Stromal cell of bone marrow (primary cell): ENCODE measurements around the gene MYL5.

Source experiments
- DNase-seq: peaks from one replicate; pipeline ENCODE4 v3.0.0-alpha.2; 2012; ENCODE audit warnings: low read depth

MYL5 gene

DNA sequence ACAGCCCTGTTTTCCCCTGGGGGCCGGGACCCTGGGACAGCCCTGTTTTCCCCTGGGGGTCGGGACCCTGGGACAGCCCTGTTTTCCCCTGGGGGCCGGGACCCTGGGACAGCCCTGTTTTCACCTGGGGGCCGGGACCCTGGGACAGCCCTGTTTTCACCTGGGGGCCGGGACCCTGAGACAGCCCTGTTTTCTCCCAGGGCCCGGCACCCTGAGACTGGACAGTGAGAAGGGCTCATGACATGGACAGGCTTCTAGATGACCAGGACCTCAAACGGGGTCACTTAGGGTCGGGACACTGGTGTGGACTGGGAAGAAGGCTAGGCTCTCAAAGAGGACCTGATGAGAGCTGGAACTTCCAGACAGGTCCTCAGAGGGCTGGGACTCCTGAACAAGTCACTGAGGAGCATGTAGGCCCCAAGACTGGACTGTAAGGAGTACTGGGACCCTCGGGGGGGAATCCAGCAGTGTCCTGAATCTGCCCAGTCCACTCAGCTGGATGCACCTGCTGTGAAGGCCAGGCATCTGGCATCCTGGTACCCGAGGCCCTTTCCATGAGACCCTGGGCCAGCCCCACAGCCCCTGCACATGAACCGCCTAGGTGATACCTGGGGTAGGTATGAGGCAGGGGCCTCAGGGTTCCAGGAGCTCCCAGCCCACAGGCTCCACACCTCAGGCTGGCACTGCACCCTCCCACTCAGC is 33.7 kb downstream of the MYL5 start:
- DNase-seq, result no peak

DNA sequence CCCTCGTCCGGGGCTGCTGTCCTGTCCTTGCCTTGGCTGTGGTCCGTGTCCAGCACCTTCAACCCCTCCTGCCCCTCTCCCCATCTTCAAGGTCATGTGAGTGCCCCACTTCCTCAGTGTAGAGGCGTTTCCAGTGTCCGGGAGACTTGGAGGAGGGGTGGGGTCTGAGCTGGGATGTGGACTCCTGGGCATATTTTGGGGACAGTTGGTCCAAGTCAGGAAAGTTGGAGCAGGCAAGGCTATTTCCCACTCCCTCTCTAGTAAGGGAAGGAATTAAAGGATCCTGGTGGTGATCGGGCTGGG is 34.2 kb downstream of the MYL5 start:
- no peak for DNase-seq

DNA sequence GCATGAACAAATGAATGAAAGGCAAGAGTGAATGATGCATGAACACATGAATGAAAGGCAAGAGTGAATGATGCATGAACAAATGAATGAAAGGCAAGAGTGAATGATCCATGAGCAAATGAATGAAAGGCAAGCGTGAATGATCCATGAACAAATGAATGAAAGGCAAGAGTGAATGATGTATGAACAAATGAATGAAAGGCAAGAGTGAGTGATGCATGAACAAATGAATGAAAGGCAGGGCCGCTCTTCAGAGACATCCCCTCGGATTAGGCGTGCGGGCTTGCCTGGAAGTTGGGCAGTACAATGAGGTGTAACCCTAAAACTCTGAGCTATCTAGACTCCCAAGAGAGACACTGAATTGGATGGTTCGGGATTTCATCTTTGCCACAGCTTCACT is 35.0 kb downstream of the MYL5 start:
- DNase-seq, result no peak

DNA sequence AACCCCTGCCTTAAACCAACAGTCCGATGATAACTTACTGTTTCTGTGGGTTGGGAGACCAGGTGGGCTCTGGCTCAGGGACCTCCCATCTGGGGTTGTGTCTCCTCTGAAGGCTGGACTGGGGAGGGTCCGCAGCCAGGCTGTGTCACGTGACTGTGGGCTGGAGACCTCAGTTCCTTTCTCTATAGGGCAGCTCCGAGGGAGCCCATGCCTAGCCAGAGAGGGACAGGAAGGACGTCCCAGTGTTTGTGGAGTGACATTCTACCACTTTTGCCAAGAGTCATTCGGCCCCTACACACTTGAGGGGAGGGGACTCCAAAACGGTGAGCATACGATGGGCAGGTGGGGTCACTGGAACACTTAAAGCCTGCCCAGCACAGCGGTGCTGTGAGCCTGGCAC is 35.8 kb downstream of the MYL5 start:
- DNase-seq, result no peak

DNA sequence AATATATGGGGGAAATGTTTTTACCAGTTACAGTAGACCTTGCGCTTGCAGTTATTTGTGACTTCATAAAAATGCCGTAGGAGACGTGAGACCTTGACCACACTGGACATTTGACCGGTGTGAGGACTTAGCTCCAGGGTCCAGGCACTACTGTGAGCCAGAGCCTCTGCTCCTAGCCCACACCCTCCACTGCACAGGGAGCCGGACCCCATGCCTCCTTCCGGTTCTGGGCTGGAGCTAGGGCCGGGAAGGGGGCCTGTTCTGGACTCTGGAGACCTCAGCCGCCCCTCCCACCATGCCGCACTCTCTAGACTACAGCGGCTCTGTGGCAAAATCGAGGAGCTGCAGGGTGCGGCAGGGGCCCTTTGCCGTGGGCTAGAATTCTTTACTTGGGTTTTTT is 36.6 kb downstream of the MYL5 start:
- DNase-seq, result no peak

DNA sequence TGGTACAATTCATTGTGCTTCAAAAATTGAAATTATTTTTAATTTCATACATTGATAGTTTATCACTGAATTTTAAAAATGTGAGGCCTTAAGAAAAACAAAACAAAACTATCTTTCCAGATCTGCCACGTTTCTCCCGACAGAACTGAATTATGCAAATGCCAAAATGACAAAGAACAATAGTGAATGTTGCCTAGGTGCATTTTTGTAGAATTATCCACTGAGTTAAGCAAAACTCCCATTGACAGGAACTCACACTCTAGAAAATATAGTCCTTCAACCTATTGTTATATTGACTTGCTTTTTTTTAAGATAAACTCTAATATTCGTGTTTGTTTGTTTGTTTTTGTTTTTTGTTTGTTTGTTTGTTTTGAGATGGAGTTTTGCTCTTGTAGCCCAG is 37.8 kb downstream of the MYL5 start:
- no peak for DNase-seq

DNA sequence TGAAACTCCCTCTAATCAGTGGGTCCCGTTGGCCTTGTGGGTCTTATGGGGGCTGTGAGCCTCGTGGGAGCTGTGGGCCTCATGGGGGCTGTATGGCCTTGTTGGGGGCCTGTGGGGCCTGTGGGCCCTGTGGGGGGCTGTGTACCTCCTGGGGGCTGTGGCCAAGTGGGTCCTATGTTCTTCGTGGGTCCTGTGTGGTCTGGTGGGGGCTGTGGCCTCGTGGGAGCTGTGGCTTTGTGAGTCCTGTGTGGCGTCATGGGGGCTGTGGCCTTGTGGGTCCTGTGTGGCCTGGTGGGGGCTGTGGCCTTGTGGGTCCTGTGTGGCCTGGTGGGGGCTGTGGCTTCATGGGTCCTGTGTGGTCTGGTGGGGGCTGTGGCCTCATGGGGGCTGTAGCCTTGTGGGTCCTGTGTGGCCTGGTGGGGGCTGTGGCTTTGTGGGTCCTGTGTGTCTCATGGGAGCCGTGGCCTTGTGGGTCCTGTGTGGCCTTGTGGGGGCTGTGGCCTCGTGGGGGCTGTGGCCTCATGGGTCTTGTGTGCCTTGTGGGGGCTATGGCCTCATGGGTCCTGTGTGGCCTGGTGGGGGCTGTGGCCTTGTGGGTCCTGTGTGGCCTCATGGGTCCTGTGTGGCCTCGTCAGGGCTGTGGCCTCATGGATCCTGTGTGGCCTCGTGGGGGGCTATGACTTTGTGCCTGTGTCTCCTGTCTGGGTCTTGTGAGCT is 38.7 kb downstream of the MYL5 start:
- DNase-seq, result no peak

DNA sequence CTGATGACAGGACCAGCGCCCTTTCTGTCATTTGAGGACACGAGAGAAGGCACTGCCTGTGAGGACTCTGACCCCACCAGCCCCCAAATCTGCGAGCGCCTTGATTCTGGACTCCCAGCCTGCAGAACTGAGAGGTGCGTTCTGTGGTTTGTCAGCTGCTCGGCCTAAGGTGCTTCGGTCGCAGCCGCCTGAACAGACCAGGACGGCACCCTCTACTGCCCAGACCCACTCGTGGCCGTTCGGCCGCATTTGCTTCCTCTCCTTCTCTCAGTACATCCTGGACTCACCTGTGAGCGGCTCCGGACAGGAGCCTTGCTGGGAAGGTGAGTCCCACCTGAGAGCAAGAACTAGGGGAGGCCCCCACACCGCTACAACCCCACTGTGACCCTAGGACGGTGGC is 39.7 kb downstream of the MYL5 start:
- DNase-seq, result no peak

DNA sequence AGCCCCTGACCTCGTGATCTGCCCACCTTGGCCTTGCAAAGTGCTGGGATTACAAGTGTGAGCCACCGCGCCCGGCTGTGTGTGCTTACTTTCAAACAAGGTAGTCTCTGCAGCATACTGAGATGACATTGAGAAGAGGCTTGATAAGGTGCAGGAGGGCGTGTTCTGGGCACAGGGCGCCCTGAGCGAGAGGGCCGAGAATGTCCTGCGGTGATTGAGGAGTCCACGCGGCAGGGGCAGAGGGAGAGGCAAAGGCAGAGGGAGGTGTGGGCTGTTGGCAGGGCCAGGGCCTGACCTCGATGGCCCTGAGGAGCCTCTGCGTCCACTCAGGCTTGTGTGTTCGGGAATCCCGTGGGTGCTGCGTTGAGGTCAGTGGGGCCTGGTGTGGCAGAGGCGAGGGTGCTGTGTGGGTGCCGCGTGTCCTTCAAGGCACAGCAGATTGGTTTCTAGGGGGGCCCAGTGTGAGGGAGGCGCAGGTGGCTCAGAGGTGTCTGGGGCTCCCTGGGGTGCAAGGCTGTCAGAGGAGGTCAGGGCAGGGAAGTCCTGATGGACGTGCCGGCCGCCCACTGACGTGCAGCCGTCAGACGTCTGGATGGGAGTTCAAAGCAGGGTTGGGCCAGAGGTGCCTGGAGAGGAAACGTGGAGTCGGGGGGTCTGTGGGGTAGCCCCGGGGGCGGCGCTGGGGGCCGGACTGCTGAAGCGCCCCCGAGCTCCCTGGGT is 43.4 kb downstream of the MYL5 start:
- no peak for DNase-seq

DNA sequence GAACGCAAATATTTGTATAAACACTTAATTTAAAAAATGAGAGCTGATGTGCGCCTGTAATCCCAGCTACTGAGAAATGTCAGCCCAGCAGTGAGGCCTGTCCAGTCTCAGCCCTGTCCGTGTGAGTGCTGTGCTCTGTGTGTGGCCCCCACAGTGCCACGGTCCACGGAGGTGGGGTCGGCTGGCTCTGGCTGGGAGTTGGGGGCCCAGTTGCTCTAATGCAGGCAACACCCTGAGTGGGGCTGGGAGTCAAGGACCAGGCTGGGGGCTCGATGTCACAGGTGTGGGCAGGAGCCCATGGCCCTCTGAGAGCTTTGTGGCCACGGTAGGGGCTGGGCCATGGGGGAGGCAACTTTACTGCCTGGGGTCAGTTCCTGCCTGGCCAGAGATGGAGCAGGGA is 44.1 kb downstream of the MYL5 start:
- no peak for DNase-seq

DNA sequence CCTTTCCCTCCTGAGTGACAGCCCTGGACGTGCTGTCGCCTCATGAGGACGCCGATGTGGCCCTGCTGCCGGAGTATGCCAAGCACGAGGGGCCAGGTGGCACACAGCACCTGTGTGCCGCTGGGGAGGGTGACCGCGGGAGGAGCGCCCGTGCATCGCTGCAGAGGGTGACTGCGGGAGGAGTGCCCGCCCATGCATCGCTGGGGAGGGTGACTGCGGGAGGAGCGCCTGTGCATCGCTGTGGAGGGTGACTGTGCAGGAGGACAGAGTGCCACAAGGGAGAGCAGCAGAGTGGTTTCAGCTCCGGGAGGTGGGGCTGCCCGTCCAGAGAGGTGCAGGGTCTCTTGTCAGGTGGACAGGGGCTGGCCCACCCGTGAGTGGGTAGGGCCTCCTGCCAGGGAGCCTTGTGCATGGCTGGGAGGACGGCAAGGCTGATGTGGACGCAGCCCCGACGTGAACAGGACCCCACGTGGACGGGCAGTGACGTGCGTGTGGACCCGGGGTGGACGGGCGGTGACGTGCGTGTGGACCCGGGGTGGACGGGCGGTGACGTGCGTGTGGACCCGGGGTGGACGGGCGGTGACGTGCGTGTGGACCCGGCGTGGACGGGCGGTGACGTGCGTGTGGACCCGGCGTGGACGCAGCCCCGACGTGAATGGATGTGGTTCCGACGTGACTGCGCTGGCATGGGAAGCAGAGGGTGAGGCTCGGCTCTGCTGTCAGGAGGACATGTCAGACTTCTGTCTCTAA is 45.9 kb downstream of the MYL5 start:
- DNase-seq, result no peak

DNA sequence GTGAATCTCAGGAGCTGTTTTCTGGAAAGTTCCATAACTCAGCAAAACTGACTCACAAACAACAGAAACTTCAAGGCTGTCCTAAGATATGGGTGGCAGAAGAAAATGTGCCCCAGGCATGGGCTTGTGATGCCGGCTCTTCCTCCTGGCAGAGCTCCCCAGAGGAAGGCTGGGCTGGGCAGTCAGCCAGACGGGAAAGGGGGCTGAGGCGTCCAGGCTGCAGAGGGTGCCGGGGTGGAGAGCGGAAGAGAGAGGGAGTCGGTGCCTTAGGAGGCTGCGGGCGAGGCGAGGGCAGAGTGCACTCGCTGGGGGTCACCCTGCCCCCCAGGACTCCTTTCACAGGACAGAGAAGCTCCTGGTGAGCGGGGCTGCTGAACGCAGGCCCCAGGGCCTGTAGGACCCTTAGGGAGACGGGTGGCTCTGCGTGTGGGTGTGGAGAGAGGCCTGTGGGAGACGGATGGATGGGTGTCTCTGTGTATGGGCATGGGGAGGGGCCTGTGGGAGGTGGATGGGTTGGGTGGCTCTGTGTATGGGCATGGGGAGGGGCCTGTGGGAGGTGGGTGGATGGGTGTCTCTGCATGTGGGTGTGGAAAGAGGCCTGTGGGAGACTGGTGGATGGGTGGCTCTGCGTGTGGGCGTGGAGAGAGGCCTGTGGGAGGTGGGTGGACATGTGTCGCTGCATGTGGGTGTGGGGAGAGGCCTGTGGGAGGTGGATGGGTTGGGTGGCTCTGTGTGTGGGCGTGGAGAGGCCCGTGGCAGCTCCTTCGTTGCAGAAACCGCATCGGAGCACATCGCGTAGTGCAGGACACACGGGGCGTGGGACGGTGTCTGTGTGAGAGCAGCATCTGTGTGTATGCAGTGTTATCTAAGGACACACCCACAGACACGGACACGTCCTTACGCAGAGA is 47.2 kb downstream of the MYL5 start:
- no peak for DNase-seq

DNA sequence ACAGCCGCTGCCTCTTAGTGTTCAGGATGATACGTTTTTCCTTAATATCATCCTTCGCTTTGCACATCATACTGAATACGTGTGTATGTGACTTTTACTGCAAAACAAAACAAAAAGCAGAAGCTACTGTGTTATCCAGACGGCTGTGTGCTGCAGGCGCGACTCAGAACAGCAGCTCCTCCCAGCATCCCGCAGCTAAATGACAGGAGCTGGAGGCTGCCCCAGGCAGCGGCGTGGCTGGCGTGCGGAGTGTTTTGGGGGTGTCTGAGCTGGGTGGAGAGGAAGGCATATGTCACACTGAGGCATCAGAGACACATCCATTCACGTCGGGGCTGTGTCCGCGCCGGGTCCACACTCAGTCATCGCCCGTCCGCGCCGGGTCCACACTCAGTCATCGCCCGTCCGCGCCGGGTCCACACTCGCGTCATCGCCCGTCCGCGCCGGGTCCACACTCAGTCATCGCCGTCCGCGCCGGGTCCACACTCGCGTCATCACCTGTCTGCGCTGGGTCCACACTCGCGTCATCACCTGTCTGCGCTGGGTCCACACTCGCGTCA is 47.9 kb downstream of the MYL5 start:
- DNase-seq, result no peak

DNA sequence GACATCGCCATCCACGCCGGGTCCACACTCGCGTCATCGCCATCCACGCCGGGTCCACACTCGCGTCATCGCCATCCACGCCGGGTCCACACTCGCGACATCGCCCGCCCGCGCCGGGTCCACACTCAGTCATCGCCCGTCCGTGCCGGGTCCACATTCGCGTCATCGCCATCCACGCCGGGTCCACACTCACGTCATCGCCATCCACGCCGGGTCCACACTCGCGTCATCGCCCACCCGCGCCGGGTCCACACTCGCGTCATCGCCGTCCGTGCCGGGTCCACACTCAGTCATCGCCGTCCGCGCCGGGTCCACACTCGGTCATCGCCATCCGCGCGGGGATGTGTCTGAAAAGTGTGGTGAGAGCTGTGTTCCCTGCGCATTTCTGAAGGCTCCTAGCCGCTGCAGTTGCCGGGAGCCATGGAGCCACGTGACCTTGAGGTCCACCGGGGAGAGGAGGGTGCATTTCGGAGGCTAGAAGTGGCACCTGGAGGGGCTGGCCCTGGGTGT is 48.6 kb downstream of the MYL5 start:
- DNase-seq, result no peak

DNA sequence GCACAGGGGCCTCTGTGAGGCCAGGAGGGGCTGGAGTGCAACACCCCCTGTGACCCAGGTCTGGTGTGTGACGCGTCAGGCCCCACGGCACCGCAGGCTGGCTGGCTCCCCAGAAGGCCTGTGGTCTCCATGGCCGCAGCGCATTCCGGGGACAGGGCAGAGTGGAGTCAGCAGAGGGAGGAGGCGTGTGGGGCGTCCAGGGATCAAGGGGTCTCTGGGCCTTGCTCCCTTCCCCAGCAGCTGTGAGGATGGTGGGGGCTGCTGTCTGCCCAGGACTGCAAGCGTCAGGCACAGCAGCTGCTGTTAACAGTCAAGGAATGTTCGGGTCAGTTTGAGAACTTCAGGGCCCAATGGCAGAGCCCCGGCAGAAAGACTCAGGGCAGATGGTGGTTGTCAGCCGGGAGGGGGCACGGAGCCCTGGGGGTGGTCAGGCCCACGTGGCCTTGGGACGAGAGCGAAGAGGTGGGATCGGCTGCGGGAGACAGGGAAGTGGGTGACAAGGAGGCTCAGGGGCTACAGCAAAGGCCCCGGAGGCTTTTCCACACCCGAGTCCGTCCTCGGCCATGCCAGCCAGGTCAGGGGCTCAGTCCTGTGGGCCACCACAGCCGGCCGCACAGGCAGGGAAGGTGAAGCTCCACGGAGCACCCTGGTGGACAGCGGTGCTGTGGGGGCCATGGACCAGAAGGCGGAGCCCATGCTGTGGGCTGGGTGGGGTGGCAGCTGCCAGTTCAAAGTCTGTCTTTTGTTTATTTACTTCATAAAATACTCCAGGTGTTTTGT is 49.6 kb downstream of the MYL5 start:
- no peak for DNase-seq

DNA sequence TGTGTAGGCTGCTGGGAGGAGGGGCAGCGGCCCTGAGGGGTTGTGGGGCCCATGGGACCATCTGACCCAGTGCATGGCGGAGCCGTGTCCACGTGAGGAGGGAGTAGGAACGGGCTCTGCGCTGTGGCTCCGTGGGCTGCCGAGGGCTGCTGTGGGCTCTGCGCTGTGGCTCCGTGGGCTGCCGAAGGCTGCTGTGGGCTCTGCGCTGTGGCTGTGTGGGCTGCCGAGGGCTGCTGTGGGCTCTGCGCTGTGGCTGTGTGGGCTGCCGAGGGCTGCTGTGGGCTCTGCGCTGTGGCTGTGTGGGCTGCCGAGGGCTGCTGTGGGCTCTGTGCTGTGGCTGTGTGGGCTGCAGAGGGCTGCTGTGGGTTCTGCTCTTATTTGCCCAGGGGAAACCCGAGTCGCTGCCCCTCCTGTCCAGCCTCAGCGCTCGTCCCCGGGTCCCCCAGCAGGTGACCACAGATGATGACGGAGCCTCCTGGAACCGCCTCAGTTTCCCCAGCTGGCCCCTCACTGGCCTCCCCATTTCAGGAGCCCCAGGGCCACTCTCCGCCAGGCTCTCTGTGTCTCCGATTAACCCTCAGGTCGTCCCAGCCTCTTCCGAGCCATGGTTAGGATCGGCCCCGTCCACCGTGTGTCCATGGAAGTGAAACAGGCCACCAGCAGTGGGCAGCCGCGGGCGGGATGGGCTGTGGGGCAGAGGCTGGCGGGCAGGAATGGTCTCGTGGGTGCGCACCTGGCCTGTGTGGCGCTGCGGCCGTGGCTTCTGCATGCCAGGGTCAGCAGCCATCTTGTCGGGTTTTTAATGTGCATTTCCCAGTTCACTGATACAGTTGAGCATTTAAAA is 51.3 kb downstream of the MYL5 start:
- no peak for DNase-seq

DNA sequence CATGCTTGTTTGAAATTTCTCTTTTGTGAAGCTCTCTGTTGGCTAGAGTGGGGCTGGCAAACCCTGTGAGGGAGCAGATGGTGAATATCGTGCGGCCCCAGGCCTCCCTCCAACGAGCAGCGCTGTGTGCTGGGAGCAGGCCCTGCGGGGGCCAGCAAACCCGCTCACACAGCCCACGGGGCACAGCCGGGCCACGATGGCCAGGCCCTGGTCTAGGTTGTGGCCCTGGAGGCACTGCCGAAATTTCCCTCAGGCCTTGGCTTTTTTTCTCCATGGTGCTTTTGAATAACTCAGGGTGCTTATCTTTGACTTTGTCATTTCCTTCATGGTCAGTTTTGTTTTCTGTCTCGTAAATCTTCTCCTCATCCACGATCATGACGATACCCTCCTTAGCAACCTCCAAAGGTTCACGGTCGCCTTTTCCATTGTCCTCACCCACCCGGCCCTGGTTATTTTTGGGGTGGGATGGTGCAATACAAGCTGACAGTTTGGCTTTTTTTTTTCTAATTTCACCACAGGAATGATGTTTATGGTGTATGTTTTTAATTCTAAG is 52.0 kb downstream of the MYL5 start:
- peak; percentile 60 for DNase-seq

DNA sequence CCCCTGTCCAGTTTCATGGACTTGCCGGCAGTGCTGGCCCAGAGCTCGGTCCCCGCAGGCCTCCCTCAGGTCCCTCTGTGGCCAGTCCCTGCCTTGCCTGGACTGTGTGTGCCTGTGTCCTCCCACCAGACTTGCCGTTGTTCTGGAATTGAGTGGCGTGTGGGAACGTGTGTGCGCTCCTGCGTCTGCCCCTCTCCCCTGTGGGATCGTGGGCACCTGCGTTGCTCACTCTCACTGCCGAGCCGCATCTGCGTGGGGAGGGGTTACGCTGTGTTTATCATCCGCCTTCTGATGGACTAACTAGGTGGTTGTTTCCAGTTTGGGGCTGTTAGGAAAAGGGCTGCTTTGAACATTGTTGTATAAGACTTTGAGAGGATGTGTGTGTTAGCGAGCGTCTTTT is 52.5 kb downstream of the MYL5 start:
- no peak for DNase-seq

DNA sequence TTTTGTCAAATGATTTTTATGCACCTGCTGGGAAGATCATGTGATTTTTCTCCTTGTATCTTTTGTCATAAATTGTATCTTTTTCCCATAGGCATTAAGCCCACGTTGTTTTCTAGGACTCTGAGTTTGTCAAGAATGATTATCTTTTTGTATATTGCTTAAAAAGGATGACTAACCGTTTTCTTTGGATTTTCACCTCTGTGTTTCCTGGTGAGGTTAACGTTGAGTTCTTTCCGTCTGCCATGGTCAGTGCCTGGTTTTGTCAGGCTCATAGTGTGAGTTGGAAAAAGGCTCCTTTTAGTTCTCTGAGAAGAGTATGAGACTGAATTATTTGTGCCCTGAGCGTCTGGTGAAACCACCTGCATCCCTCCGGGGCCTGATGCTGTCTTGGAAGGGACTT is 53.2 kb downstream of the MYL5 start:
- no peak for DNase-seq
